OCI-LY3 (cell line): Measurements from ENCODE around the gene CTSW.

Experiments used
- EZH2phosphoT487 ChIP-seq: fragments of 200-600 bp; shearing (Covaris generic); IDR thresholded peaks from 2 replicates; pipeline ENCODE4 v1.6.1; 2018; ENCODE audit warnings: antibody characterized with exemption, mixed run types, low read depth
- TF ChIP-seq, protein P1 (sequence below): fragments of 200-600, 300-600 bp; sonication (generic); IDR thresholded peaks from 2 replicates; pipeline ENCODE4 v1.5.1; 2014; ENCODE audit warnings: antibody characterized with exemption, low read length, low read depth

GRCh38 chr11:65919141-65919572 lies 39.5 kb downstream of the CTSW start, which contains the start of gene DRAP1:
- TF ChIP-seq, protein P1, sequence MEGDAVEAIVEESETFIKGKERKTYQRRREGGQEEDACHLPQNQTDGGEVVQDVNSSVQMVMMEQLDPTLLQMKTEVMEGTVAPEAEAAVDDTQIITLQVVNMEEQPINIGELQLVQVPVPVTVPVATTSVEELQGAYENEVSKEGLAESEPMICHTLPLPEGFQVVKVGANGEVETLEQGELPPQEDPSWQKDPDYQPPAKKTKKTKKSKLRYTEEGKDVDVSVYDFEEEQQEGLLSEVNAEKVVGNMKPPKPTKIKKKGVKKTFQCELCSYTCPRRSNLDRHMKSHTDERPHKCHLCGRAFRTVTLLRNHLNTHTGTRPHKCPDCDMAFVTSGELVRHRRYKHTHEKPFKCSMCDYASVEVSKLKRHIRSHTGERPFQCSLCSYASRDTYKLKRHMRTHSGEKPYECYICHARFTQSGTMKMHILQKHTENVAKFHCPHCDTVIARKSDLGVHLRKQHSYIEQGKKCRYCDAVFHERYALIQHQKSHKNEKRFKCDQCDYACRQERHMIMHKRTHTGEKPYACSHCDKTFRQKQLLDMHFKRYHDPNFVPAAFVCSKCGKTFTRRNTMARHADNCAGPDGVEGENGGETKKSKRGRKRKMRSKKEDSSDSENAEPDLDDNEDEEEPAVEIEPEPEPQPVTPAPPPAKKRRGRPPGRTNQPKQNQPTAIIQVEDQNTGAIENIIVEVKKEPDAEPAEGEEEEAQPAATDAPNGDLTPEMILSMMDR = no peak
- no peak for TF ChIP-seq EZH2phosphoT487
